K562 (cell line): ENCODE measurements around the gene COL9A2. TPM values are rescaled to one million over a fixed set of nuclear protein-coding genes. Genes with fewer than 3 reads are reported as not detected.

Experiments
- CBFA2T3 ChIP-seq: fragments of 450-650 bp; IDR thresholded peaks from 2 replicates; pipeline ENCODE4 v1.6.1; 2017
- CXXC5 ChIP-seq: fragments of 250-450 bp; sonication (Bioruptor Pico); IDR thresholded peaks from 2 replicates; pipeline ENCODE4 v1.8.0; 2022; ENCODE audit warnings: inconsistent platforms, mild to moderate bottlenecking, moderate library complexity
- EGR1 ChIP-seq: fragments of 450-650 bp; conservative IDR thresholded peaks from 2 replicates; pipeline ENCODE4 v1.6.1; 2017; ENCODE audit warnings: mild to moderate bottlenecking
- FOXA1 ChIP-seq: fragments of 450-650 bp; IDR thresholded peaks from 2 replicates; pipeline ENCODE4 v1.6.1; 2016; ENCODE audit warnings: mild to moderate bottlenecking, borderline replicate concordance
- JUND ChIP-seq, 2 experiments: IDR thresholded peaks; 2 replicates in 1 of 2; 3 replicates in 1 of 2; pipeline ENCODE4 v1.6.1; 2011; ENCODE audit warnings: borderline replicate concordance in 2 of 2, low read depth in 2 of 2, low read length in 2 of 2, improper control_type of control experiment in 1 of 2, missing biosample characterization in 1 of 2, missing genetic modification characterization in 1 of 2, missing genetic modification reagents in 1 of 2
- KAT7 ChIP-seq: sonication (generic); formaldehyde crosslinking; IDR thresholded peaks from 2 replicates; pipeline ENCODE4 v1.8.0; 2022; ENCODE audit warnings: missing genetic modification reagents, mild to moderate bottlenecking, borderline replicate concordance
- L3MBTL2 ChIP-seq: fragments of 450-650 bp; IDR thresholded peaks from 2 replicates; pipeline ENCODE4 v1.6.1; 2016; ENCODE audit warnings: mild to moderate bottlenecking, moderate library complexity
- MAZ ChIP-seq, 2 experiments: fragments of 450-650 bp in 1 of 2; sonication (generic) in 1 of 2; formaldehyde crosslinking; IDR thresholded peaks in 1 of 2; conservative IDR thresholded peaks in 1 of 2; 2 replicates each; pipeline versions ENCODE4 v1.4.0 to v1.5.0; 2020; ENCODE audit warnings: mild to moderate bottlenecking in 1 of 2, missing genetic modification reagents in 1 of 2
- PHF21A ChIP-seq: fragments of 450-650 bp; IDR thresholded peaks from 2 replicates; pipeline ENCODE4 v1.6.1; 2017; ENCODE audit warnings: low read depth, borderline replicate concordance
- RAD21 ChIP-seq, 2 experiments: fragments of 250-450 bp in 1 of 2; fragments of 450-650 bp in 1 of 2; sonication (Bioruptor Pico) in 1 of 2; formaldehyde crosslinking in 1 of 2; IDR thresholded peaks in 1 of 2; conservative IDR thresholded peaks in 1 of 2; 2 replicates each; pipeline versions ENCODE4 v1.4.0 to v1.8.0; 2020 to 2022; ENCODE audit warnings: mild to moderate bottlenecking in 2 of 2, moderate library complexity in 1 of 2
- RCOR1 ChIP-seq, 2 experiments: IDR thresholded peaks; 2 replicates each; pipeline ENCODE4 v1.6.1; 2012; ENCODE audit warnings: low read depth in 2 of 2, low read length in 2 of 2, borderline replicate concordance in 1 of 2, improper control_type of control experiment in 1 of 2
- SPI1 ChIP-seq: IDR thresholded peaks from 2 replicates; pipeline ENCODE4 v1.6.1; 2011; ENCODE audit warnings: low read depth, low read length, control low read depth, borderline replicate concordance
- SREBF1 ChIP-seq: fragments of 150-350 bp; IDR thresholded peaks from 2 replicates; pipeline ENCODE4 v1.6.1; 2014; ENCODE audit warnings: antibody characterized with exemption, low read depth, low read length, borderline replicate concordance
- ZBTB33 ChIP-seq: sonication (generic); formaldehyde crosslinking; IDR thresholded peaks from 2 replicates; pipeline ENCODE4 v1.8.1; 2023; ENCODE audit warnings: mild to moderate bottlenecking, missing genetic modification reagents
- ZNF165 ChIP-seq: fragments of 250-450 bp; sonication (Bioruptor Pico); IDR thresholded peaks from 2 replicates; pipeline ENCODE4 v1.4.0; 2020; ENCODE audit warnings: borderline replicate concordance
- ZNF707 ChIP-seq: fragments of 250-450 bp; sonication (Bioruptor Pico); conservative IDR thresholded peaks from 2 replicates; pipeline ENCODE4 v1.8.0; 2022; ENCODE audit warnings: inconsistent platforms, mild to moderate bottlenecking, moderate library complexity
- polyA plus RNA-seq, 8 experiments: library from polyadenylated mRNA; depleted of rRNA in 4 of 8; stranded (reverse) in 5 of 8; unstranded in 3 of 8; fragments of >200 nt; fragmentation: Nextera tagmentation in 2 of 8; fragmentation: Illumina TruSeq in 1 of 8; extraction: Ambion mirVana in 2 of 8; extraction: Trizol in 1 of 8; gene quantifications; 2 replicates each; pipeline versions ENCODE4 v1.2.1 to v1.2.3, GENCODE V29; 2011 to 2014; ENCODE audit warnings: inconsistent platforms in 1 of 8, missing spikeins in 1 of 8
- total RNA-seq, 7 experiments: library from RNA; depleted of rRNA in 6 of 7; stranded (reverse); fragments of >200 nt in 6 of 7; fragmentation: Illumina TruSeq in 2 of 7; extraction: Trizol in 2 of 7; gene quantifications; 2 replicates each; pipeline versions ENCODE4 v1.2.1 to v1.2.3, GENCODE V29; 2011 to 2021; ENCODE audit warnings: low replicate concordance in 1 of 7
- TF ChIP-seq, protein P1 (sequence below): sonication (generic); formaldehyde crosslinking; IDR thresholded peaks from 2 replicates; pipeline ENCODE4 v1.9.0; 2022; ENCODE audit warnings: mild to moderate bottlenecking, missing genetic modification reagents
- TF ChIP-seq, protein P2 (sequence below): fragments of 450-650 bp; IDR thresholded peaks from 2 replicates; pipeline ENCODE4 v1.6.1; 2016

The COL9A2 gene
- total and polyA plus RNA-seq, 9 of the 15 experiments (the other 6 are each of a cell fraction or from before 2014, with no cell fraction given), result 0.03 to 2.2 (median 0.31) TPM

DNA sequence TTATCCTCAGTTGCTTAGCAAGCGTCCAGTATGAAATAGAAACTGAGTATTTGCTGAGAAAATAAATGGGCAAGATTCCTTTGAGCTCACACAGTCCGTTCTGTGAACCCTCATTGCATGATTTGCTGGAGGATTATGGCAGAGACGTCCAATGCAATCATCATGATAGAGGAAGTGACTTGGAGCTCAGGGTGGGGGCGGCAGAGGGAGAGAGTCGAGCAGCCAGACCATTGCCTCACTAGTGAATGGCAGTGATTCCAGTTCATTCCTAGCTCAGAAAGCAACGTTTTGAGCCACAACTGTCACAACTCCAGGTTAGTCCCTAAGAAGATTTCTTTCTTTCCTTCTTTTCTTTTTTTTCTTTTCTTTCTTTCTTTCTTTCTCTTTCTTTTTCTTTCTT, 27.5 kb upstream of the COL9A2 start (continued):
- TF ChIP-seq, protein P1, sequence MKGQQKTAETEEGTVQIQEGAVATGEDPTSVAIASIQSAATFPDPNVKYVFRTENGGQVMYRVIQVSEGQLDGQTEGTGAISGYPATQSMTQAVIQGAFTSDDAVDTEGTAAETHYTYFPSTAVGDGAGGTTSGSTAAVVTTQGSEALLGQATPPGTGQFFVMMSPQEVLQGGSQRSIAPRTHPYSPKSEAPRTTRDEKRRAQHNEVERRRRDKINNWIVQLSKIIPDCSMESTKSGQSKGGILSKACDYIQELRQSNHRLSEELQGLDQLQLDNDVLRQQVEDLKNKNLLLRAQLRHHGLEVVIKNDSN, result no peak
- no peak for TF ChIP-seq L3MBTL2
- TF ChIP-seq PHF21A, result peak; percentile 80; the same call in 1 of the 2 replicates
- TF ChIP-seq EGR1, result peak; percentile 50
- no peak for TF ChIP-seq ZNF165
- no peak for TF ChIP-seq CBFA2T3
- TF ChIP-seq CXXC5 (CRISPR knock-in tag), result no peak
- TF ChIP-seq KAT7 (CRISPR knock-in tag), result no peak
- TF ChIP-seq RAD21 (CRISPR knock-in tag; conservative IDR thresholded peaks at IDR 0.05 in 1 of 2, IDR thresholded peaks at IDR 0.05 in 1 of 2), result peak in 1 of 2 experiments; percentile 16; a peak in 1 of 4 replicates
- no peak for TF ChIP-seq FOXA1
- no peak for TF ChIP-seq SREBF1
- no peak for TF ChIP-seq ZBTB33
- no peak for TF ChIP-seq ZNF707 (CRISPR knock-in tag)
- peak in 1 of 2 experiments; percentile 83; a peak in 2 of 4 replicates for TF ChIP-seq MAZ (CRISPR knock-in tag; conservative IDR thresholded peaks at IDR 0.05 in 1 of 2, IDR thresholded peaks at IDR 0.05 in 1 of 2)
- TF ChIP-seq JUND (IDR thresholded peaks at IDR 0.05; ENCODE audit: borderline replicate concordance, low read depth, low read length), result 0 out of 2 replicates have a peak, but pooled peaks have one; percentile 15
- TF ChIP-seq JUND (tag; IDR thresholded peaks at IDR 0.05; ENCODE audit: borderline replicate concordance, low read depth, low read length), result no peak
- TF ChIP-seq, protein P2, sequence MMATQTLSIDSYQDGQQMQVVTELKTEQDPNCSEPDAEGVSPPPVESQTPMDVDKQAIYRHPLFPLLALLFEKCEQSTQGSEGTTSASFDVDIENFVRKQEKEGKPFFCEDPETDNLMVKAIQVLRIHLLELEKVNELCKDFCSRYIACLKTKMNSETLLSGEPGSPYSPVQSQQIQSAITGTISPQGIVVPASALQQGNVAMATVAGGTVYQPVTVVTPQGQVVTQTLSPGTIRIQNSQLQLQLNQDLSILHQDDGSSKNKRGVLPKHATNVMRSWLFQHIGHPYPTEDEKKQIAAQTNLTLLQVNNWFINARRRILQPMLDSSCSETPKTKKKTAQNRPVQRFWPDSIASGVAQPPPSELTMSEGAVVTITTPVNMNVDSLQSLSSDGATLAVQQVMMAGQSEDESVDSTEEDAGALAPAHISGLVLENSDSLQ, result peak; percentile 41; the same call in 1 of the 2 replicates
- TF ChIP-seq SPI1, result peak; percentile 93
- peak in 1 of 2 experiments; percentile 88; a peak in 2 of 4 replicates for TF ChIP-seq RCOR1 (IDR thresholded peaks at IDR 0.05; ENCODE audit: borderline replicate concordance in 1 of 2, low read depth in 2 of 2, low read length in 2 of 2)
